Naive B cell (primary cell): ENCODE results near the gene INSL4. TPM values are rescaled to one million over a fixed set of nuclear protein-coding genes. Genes with fewer than 3 reads are reported as not detected.

Experiments
- ATAC-seq, 2 donors: fragments of 150-1000 bp; cut with Tn5 transposase; 2 replicates each; pipeline ENCODE4 v1.10.0; 2021; ENCODE audit warnings: low read depth in 2 of 2, mild to moderate bottlenecking in 2 of 2, moderate library complexity in 2 of 2
- DNase-seq: peaks from one replicate; pipeline ENCODE4 v3.0.0; 2022
- H3K27ac Mint-ChIP-seq, 6 donors: one replicate each; pipeline ENCODE4 v1.8.0; 2020 to 2022; ENCODE audit warnings: mild to moderate bottlenecking in 6 of 6, mixed read lengths in 6 of 6, moderate library complexity in 5 of 6, inconsistent platforms in 2 of 6
- H3K27me3 Mint-ChIP-seq, 3 donors: one replicate each; pipeline ENCODE4 v1.8.0; 2021 to 2022; ENCODE audit warnings: mixed read lengths in 3 of 3, mild to moderate bottlenecking in 1 of 3
- H3K36me3 Mint-ChIP-seq, 2 donors: one replicate each; pipeline ENCODE4 v1.8.0; 2020 to 2022; ENCODE audit warnings: mixed read lengths in 2 of 2, inconsistent platforms in 1 of 2, mild to moderate bottlenecking in 1 of 2
- H3K4me1 Mint-ChIP-seq, 3 donors: one replicate each; pipeline ENCODE4 v1.8.0; 2020 to 2022; ENCODE audit warnings: mixed read lengths in 3 of 3, inconsistent platforms in 1 of 3, mild to moderate bottlenecking in 1 of 3, moderate library complexity in 1 of 3
- H3K4me3 Mint-ChIP-seq, 8 donors: one replicate each; pipeline ENCODE4 v1.8.0; 2020 to 2022; ENCODE audit warnings: mild to moderate bottlenecking in 8 of 8, mixed read lengths in 8 of 8, moderate library complexity in 8 of 8, inconsistent platforms in 2 of 8
- H3K9me3 Mint-ChIP-seq, 7 donors: one replicate each; pipeline ENCODE4 v1.8.0; 2020 to 2022; ENCODE audit warnings: mixed read lengths in 7 of 7, mild to moderate bottlenecking in 5 of 7, inconsistent platforms in 2 of 7, moderate library complexity in 1 of 7
- polyA plus RNA-seq, 6 donors: library from polyadenylated mRNA; unstranded; fragments of 300-500 nt; fragmentation: Illumina TruSeq; gene quantifications; one replicate each; pipeline ENCODE4 v1.2.3, GENCODE V29; 2021; ENCODE audit warnings: low read depth in 6 of 6

Gene INSL4
- polyA plus RNA-seq, 6 donors from 2014 or later: not detected

DNA sequence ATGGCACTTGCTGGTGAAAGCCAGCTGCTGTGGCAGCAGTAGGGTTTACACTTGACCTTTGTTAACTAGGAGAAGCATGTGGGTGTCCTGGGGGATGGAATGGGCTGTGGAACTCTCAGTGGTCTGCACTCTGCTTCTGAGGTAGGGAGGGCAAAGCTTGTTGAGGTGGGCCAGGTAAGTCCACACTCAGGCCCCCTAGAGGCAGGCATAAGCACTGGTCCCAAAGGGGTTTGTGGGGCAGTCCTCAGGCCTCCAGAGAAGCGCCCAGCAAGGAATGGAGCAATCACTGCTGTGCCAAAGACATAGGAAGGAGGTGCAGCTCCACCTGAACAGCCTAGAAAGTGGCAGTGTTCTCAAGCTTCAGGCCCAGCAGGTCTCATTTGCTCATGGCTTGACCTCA, 34.7 kb downstream of the INSL4 start:
- Mint-ChIP-seq H3K4me1 (peaks cover 0 to 2% (median 0%) of the 10 kb centered on the region in 3 donors), H3K9me3 (peaks cover 0 to 2% (median 0%) of the 10 kb centered on the region in 7 donors), H3K4me3 (no peak overlapping the region), H3K27ac (no peak overlapping the region), H3K27me3 (no peaks in the 10 kb centered on the region), H3K36me3 (no peaks in the 10 kb centered on the region)
- DNase-seq (no peak), ATAC-seq (no peak)

DNA sequence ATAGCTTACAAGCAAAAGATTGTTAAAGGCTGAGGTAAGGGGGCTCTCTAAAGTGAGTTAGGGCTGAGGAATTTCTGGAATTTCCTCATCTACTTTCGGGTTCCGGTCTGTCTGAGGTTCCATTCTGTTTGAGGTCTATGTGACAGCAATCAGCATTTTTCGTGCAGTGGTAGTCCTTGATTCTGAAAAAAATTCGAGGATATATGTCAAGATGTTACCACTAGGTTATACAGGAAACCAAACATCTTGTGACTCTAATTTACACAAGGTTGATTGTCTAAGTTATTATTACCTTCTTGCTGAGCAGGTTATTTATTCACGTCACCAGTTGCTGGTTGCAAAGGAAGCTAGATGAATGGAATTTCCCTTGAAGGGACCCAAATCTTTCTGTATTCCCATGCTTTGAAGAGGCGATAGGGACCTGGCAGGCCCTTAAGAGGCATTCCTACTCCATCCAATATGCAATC, 38.1 kb downstream of the INSL4 start:
- Mint-ChIP-seq H3K4me3 (no peak overlapping the region), H3K27ac (peak overlapping the region in 1 of 6 donors; percentile 17), H3K27me3 (no peaks in the 10 kb centered on the region), H3K36me3 (no peaks in the 10 kb centered on the region), H3K4me1 (no peaks in the 10 kb centered on the region), H3K9me3 (no peaks in the 10 kb centered on the region)
- no peak for DNase-seq
- ATAC-seq: no peak

DNA sequence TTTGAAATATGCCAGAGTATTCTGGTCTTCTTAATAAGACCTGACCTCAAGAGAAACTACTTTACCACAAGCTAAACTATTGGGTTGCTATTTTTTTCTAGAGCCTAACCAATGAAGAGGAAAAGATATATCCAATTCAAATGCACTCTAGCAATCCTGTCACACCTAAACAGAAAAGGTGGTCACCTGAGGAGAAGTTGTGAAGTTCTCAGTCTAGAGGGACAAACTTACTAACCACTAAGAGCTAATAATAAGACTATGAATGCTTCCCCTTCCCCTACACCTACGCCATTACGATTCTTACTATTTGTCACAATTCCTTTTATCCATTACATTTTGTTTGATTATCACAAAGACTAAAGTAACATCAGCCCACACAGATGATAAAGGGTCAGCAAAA, 43.6 kb downstream of the INSL4 start:
- no peaks in the 10 kb centered on the region for H3K27me3 Mint-ChIP-seq

DNA sequence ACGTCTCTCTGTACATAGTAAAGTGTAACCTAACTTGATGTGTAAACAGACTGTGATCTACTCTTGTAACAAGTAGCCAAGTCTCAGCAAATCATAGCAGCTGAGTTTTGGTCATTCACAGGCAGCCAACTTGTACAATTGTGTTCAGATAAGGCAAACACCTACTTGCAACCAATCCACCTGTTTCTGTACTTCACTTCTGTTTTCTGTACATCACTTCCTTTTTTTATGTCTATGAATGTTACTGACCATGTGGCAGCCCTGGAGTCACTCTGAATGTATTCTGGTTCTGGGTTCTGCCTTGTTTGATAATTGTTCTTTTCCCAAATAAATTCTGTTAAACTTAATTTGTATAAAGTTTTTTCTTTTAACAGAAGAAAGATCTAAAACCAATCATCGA, 47.3 kb downstream of the INSL4 start:
- Mint-ChIP-seq H3K27ac (no peak overlapping the region), H3K36me3 (no peaks in the 10 kb centered on the region), H3K4me3 (no peak overlapping the region), H3K9me3 (peaks cover 0 to 6% (median 0%) of the 10 kb centered on the region in 7 donors), H3K4me1 (peaks cover 0 to 6% (median 0%) of the 10 kb centered on the region in 3 donors), H3K27me3 (no peaks in the 10 kb centered on the region)
- ATAC-seq (peak; percentile 73 to 91), DNase-seq (peak; percentile 2)

More for the DNA sequence above, 43.6 kb downstream of the INSL4 start:
- no peak overlapping the region for H3K27ac Mint-ChIP-seq
- H3K36me3 Mint-ChIP-seq: no peaks in the 10 kb centered on the region
- ATAC-seq: no peak
- H3K4me3 Mint-ChIP-seq: no peak overlapping the region
- peaks cover 0 to 6% (median 0%) of the 10 kb centered on the region in 3 donors for H3K4me1 Mint-ChIP-seq
- H3K9me3 Mint-ChIP-seq: peaks cover 0 to 4% (median 0%) of the 10 kb centered on the region in 7 donors
- DNase-seq: no peak

Other genes starting within 250 kb of the INSL4 start
- gene JAK2, start 246.1 kb upstream of the INSL4 start, polyA plus RNA-seq: 10 to 100 TPM in 4 of 6 donors, 1 to 10 TPM in 2; 4.9 to 16.3 (median 12.5) TPM
- gene INSL6, start 45.8 kb upstream of the INSL4 start, polyA plus RNA-seq: under 1 TPM in 1 of 6 donors, not detected in 5; 0.22 TPM
- gene RLN2, start 73.3 kb downstream of the INSL4 start, polyA plus RNA-seq: 10 to 100 TPM in 1 of 6 donors, 1 to 10 TPM in 4, not detected in 1; 2.2 to 10.6 (median 5.5) TPM
- 1 to 10 TPM in 1 of 6 donors, under 1 TPM in 2, not detected in 3; 0.40 to 1.3 (median 0.59) TPM for gene RLN1, start 108.5 kb downstream of the INSL4 start, polyA plus RNA-seq
- gene PLGRKT, start 206.5 kb downstream of the INSL4 start, polyA plus RNA-seq: 10 to 100 TPM; 30.3 to 61.6 (median 49.1) TPM
- gene CD274, start 219.1 kb downstream of the INSL4 start, polyA plus RNA-seq: under 1 TPM in 5 of 6 donors, not detected in 1; 0.29 to 0.61 (median 0.40) TPM